Astrocyte of the hippocampus (primary cell): ENCODE measurements around the gene ABHD17A.

Experiments used
- DNase-seq: peaks from one replicate; pipeline ENCODE4 v3.0.0; 2011; ENCODE audit warnings: low read depth, low spot score

Gene ABHD17A

GRCh38 chr19:1853295-1854038 is 31.8 kb downstream of the ABHD17A start:
- peak; percentile 84 for DNase-seq

GRCh38 chr19:1852581-1853128 is 32.6 kb downstream of the ABHD17A start:
- no peak for DNase-seq

DNA sequence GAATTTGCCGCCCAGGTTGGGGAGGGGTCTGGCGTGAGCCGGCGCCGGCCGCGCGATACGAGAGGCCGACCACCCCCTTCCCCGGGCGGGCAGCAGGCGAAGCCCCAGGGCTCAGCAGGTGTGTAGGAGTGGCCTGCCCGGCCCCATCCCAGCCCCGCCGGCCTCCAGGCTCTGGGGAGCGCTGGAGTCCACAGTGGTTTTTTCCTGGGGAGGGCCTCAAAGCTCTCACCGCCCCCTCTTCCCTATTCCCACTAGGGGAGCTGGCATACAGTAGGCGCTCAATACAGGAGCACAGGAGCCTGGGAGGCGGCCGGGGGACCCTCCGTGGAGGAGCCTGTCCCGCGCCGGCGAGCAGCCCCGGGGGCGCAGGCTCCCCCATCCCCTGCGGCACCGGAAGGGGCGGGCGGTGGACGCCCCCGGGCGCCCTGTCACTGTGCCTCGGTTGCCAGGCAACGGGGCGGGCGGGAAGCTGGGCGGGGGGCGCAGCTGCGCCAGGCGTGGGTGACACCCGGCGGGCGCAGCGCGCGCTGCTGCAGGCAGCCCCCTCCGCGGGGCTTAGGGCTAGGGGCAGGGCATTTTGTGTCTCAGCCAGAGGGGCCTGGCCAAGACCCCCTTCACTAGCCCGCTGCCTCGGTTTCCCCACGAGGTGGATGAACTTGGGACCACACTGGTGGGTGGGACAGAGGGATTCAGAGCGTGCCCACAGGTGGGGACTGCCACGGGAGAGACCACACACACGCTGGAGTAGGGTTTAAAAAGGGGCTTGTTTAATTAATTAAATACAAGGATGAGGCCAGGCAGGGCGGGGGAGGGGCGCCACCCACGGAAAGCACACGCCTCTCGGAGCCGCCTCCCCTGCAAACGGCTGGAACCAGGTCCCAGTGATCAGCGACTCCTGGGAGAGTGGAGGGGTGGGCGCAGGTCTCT is 33.4 kb downstream of the ABHD17A start:
- DNase-seq = no peak

- no peak for DNase-seq
Observed at GRCh38 chr19:1850809-1851653, 34.3 kb downstream of the ABHD17A start.

- no peak for DNase-seq
Observed at GRCh38 chr19:1849886-1850398, 35.4 kb downstream of the ABHD17A start.

GRCh38 chr19:1849132-1849474 is 36.2 kb downstream of the ABHD17A start:
- no peak for DNase-seq

- peak; percentile 98 for DNase-seq
Observed at GRCh38 chr19:1848399-1849131, 36.7 kb downstream of the ABHD17A start, which contains the start of gene REXO1. REXO1 (minus strand) TSS chr19:1848483; CDS start chr19:1848358, 125 bp downstream.

DNA sequence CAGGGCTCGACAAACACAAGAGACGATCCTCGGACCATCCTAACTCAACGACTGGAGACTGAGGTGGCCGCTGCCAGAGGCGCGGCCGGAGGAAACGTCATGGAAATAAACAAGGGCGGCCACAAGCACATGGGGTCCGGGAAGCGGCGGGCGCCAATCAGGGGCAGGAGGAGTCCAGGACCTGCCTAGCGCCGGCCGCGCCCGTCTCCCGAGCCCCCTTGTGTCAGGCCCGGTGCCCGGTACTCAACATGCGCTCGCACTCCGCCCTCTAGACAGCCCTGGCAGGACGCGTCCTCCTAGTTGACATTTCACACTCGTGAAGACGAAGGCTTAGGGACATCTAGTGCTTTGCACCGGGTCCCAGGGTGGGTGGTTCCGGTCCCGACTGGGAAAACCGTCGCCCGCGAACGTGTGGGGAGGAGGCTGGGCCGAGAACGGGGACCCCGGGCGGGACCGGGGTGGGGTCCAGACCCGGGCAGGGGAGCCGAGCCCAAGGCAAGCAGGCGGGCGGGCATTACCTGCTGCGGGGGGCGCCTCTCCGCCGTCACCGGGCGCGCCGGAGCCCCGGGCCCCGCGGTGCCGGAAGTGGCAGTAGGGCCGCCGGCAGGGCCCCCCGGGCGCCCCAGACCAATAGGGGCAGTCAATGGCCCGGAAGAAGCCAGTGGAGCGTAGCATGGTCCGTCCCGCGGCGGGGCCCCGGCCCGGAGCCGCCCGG is 37.5 kb downstream of the ABHD17A start:
- peak; percentile 80 for DNase-seq

DNA sequence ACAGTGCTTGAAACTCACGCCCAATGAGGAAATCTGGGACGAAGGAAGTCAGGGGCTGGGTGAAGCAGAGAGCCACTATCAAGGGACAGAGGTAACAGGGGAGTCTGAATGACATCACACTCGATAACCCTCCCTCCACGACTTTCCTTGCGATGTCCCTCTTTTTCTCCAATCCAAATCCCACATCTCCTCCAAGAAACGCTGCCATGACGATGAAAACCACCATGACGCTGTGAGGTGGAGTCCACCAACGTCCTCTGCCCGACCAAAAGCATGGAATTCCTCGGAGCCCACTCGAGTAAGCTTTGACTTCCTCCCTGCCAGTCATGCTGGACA is 38.0 kb downstream of the ABHD17A start:
- DNase-seq = no peak

DNA sequence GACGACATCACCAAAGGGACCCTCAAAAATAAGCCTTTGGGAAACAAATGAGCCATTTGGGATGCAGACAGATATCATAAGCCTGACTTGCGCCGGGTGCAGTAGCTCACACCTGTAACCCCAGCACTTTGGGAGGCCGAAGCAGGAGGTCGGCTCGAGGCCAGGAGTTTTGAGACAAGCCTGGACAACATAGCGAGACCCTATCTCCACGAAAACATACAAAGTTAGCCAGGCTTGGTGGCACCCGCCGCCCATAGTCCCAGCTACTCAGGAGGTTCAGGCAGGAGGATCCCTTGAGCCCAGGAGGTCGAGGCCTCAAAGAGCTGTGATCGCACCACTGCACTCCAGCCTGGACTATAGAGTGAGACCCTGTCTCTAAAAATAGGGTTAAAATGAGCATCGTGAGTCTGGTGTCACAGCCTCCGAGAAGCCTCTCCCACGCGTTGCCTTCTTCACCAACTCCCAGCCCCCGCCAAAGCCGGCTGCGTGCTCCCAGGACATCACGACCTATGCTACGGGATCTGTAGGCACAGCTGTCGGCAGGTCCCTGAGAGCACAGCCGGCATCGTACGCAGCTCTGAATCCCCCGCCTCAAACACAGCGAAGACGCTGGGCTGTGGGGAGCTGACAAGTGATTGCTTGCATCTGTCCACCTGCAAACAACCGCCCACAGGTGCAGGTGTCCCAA is 38.6 kb downstream of the ABHD17A start:
- DNase-seq = no peak

- DNase-seq = no peak
Observed at GRCh38 chr19:1845642-1846041, 39.7 kb downstream of the ABHD17A start.

DNA sequence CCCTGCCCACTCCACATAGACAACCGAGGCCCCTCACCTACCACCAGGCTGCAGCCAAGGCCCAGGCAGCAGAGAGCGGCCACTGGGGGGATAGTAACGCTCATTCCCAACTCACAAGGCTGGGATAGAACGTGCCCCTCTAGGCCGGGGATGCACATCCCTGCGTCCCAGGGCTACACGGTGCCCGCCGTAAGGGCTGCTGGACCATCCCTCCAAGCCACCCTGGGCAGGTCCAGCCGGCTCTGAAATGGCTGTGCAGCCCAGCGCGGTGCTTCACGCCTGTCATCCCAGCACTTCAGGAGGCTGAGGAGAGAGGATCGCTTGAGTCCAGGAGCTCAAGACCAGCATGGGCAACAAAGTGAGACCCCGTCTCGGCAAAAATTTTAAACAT is 40.2 kb downstream of the ABHD17A start:
- no peak for DNase-seq

GRCh38 chr19:1844513-1845124 is 40.7 kb downstream of the ABHD17A start:
- DNase-seq = no peak

- DNase-seq = no peak
Observed at GRCh38 chr19:1843646-1844394, 41.5 kb downstream of the ABHD17A start.

DNA sequence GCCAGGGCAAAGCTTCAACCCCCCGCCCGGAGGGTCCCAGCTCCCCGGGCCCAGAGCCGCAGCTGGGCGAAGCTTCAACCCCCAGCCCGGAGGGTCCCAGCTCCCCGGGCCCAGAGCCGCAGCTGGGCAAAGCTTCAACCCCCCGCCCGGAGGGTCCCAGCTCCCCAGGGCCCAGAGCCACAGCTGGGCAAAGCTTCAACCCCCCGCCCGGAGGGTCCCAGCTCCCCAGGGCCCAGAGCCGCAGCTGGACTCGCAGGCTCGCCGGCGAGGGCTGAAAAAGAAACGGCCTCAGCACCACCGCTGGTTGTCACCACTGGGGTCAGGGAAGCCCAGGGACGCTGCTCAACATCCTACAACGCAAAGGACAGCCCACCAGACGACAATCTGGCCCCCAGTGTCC is 42.2 kb downstream of the ABHD17A start:
- DNase-seq = no peak

DNA sequence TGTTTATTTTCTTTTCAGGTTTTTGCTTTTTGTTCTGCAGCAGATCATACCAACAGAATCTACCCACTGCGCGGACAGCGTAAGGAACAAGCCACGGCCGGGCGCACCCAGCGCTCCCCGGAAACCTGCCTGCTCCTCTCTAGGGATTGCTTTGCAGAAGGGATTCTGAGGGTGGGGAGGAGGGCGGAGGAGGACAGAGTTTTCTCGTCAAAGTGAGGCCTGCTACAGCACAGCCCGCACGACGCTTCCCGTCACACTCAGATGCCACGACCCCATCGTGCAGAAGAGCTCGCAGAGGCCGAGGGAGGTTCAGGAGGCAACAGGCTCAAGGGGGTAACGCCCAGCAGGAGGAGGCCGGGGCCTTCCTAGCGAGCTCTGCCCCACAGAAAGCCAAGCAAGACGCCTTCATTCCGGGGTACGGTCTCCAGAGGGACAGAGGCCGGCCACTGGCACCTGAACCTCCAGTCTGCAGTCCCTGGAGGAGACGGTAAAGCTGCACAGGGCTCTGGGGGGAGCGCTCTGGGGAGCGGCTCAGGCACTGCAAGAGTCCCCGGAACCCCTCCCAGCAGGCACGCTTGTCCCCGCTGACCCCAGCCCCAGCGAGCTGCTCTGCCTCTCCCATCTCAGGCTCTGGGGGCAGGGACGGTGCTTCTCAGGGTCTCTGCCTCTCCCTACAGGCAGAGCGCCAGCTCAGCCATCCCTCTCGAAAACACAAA is 43.9 kb downstream of the ABHD17A start:
- no peak for DNase-seq

DNA sequence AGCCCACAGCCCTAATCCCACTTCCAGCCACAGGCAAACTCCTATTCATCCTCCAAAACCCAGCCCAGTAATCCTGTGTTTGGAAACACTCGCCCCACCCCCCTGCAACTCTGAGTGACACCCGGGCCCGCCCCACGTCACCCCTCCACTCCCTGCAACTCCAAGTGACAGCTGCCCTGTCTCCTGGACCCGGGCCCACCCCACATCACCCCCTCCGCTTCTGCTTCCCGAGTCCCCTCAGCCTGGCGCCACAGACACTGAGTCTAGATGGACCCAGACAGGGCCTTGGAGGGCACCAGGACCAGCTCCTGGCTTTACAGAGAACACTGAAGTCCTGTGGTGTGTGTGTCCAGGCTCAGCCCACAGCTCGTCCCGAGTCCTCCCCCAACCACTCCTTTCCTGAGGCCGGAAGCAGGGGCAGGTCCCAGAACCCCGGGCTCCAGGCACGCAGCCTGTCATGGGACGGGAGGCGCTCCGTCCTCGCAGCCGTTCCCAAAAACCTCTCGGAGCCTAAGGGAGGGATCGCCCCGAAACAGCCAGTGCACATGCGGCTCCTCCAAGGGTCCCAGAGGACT is 44.7 kb downstream of the ABHD17A start:
- no peak for DNase-seq
